IPS DF 6.9 (cell line): Measurements from ENCODE around the gene C11orf65.
A peak's percentile ranks its signal among the peaks of the same experiment; 100 is the strongest.

Experiments
- DNase-seq: peaks from one replicate; pipeline ENCODE4 v3.0.0-alpha.2; 2013; ENCODE audit warnings: low read depth, low spot score
- H3K27ac ChIP-seq: one replicate; pipeline ENCODE4 v1.5.1; 2013; ENCODE audit warnings: low read length, control low read depth
- H3K27me3 ChIP-seq: 2 replicates; pipeline ENCODE4 v1.6.1; 2013; ENCODE audit warnings: mild to moderate bottlenecking, low read length; ENCODE audit not compliant: control insufficient read depth, insufficient read depth
- H3K36me3 ChIP-seq: 2 replicates; pipeline ENCODE4 v1.6.1; 2013; ENCODE audit warnings: low read length; ENCODE audit not compliant: control insufficient read depth, insufficient read depth
- H3K4me1 ChIP-seq: 2 replicates; pipeline ENCODE4 v1.6.1; 2013; ENCODE audit warnings: low read length; ENCODE audit not compliant: control insufficient read depth, insufficient read depth
- H3K4me3 ChIP-seq: 2 replicates; pipeline ENCODE4 v1.5.1; 2013; ENCODE audit warnings: mild to moderate bottlenecking, low read length
- H3K9me3 ChIP-seq: 2 replicates; pipeline ENCODE4 v1.6.1; 2013; ENCODE audit warnings: low read length, inconsistent platforms; ENCODE audit not compliant: control insufficient read depth, insufficient read depth
- WGBS: extraction: QIAGEN DNeasy Blood & Tissue Kit; methylation state at CpG from one replicate; pipeline ENCODE4 v1.1.7; 2013; ENCODE audit warnings: mixed read lengths, missing lambda C conversion rate; ENCODE audit not compliant: insufficient read length, insufficient coverage; 5-methylcytosine and 5-hydroxymethylcytosine counted together

C11orf65 gene

GRCh38 chr11:108467091-108467823 is at the start of gene C11orf65:
C11orf65 (minus strand) TSS chr11:108467529; CDS start chr11:108461559, 5,970 bp downstream.
- H3K27me3 ChIP-seq: no peaks in the 10 kb centered on the region
- H3K4me3 ChIP-seq: peak within 1 kb of the TSS; percentile 64; the same call in 1 of the 2 replicates
- H3K9me3 ChIP-seq: no peaks in the 10 kb centered on the region
- peak; percentile 92 for DNase-seq
- no peak within 1 kb of the TSS for H3K27ac ChIP-seq
- H3K36me3 ChIP-seq: no peaks in the 10 kb centered on the region
- no peaks in the 10 kb centered on the region for H3K4me1 ChIP-seq
- WGBS: no CpG with 5 or more reads among the region's 35 CpGs

GRCh38 chr11:108516125-108516524 is 48.8 kb upstream of the C11orf65 start:
- Histone ChIP-seq H3K27me3 (no peaks in the 10 kb centered on the region), H3K9me3 (no peaks in the 10 kb centered on the region), H3K4me1 (no peaks in the 10 kb centered on the region), H3K27ac (no peak overlapping the region), H3K36me3 (peaks cover 5% of the 10 kb centered on the region; the same call in 1 of the 2 replicates), H3K4me3 (no peak overlapping the region)
- no CpG with 5 or more reads among the region's 4 CpGs for whole genome bisulfite sequencing
- DNase-seq: no peak

GRCh38 chr11:108512708-108513107 is 45.4 kb upstream of the C11orf65 start:
- no CpG with 5 or more reads among the region's 2 CpGs for WGBS
- no peaks in the 10 kb centered on the region for H3K27me3 ChIP-seq
- H3K4me3 ChIP-seq: no peak overlapping the region
- peaks cover 5% of the 10 kb centered on the region; the same call in 1 of the 2 replicates for H3K36me3 ChIP-seq
- no peaks in the 10 kb centered on the region for H3K9me3 ChIP-seq
- DNase-seq: no peak
- H3K27ac ChIP-seq: no peak overlapping the region
- H3K4me1 ChIP-seq: no peaks in the 10 kb centered on the region

- Histone ChIP-seq H3K36me3 (peaks cover 5% of the 10 kb centered on the region; the same call in 1 of the 2 replicates), H3K27ac (no peak overlapping the region), H3K4me1 (no peaks in the 10 kb centered on the region), H3K9me3 (no peaks in the 10 kb centered on the region), H3K27me3 (no peaks in the 10 kb centered on the region), H3K4me3 (no peak overlapping the region)
- no CpG with 5 or more reads among the region's 2 CpGs for WGBS
- no peak for DNase-seq
Observed at GRCh38 chr11:108511851-108512474, 44.6 kb upstream of the C11orf65 start.

GRCh38 chr11:108508653-108509593 is 41.6 kb upstream of the C11orf65 start:
- H3K4me3 ChIP-seq: no peak overlapping the region
- H3K27ac ChIP-seq: no peak overlapping the region
- WGBS: no CpG with 5 or more reads among the region's 3 CpGs
- DNase-seq: no peak
- no peaks in the 10 kb centered on the region for H3K27me3 ChIP-seq
- no peaks in the 10 kb centered on the region for H3K4me1 ChIP-seq
- H3K36me3 ChIP-seq: peaks cover 3% of the 10 kb centered on the region; the same call in 1 of the 2 replicates
- no peaks in the 10 kb centered on the region for H3K9me3 ChIP-seq

GRCh38 chr11:108501396-108501795 is 34.1 kb upstream of the C11orf65 start:
- WGBS: no CpG with 5 or more reads among the region's 5 CpGs
- no peak overlapping the region for H3K27ac ChIP-seq
- H3K9me3 ChIP-seq: no peaks in the 10 kb centered on the region
- no peaks in the 10 kb centered on the region; the same call in 1 of the 2 replicates for H3K4me1 ChIP-seq
- H3K4me3 ChIP-seq: no peak overlapping the region
- DNase-seq: no peak
- no peaks in the 10 kb centered on the region for H3K27me3 ChIP-seq
- H3K36me3 ChIP-seq: no peaks in the 10 kb centered on the region

GRCh38 chr11:108500721-108501120 is 33.4 kb upstream of the C11orf65 start:
- DNase-seq: no peak
- Histone ChIP-seq H3K27ac (no peak overlapping the region), H3K27me3 (no peaks in the 10 kb centered on the region), H3K4me3 (no peak overlapping the region), H3K4me1 (no peaks in the 10 kb centered on the region; the same call in 1 of the 2 replicates), H3K9me3 (no peaks in the 10 kb centered on the region), H3K36me3 (no peaks in the 10 kb centered on the region)
- WGBS: no CpG with 5 or more reads among the region's 2 CpGs

- DNase-seq: no peak
- Histone ChIP-seq H3K4me1 (no peaks in the 10 kb centered on the region; the same call in 1 of the 2 replicates), H3K27ac (no peak overlapping the region), H3K27me3 (no peaks in the 10 kb centered on the region), H3K9me3 (no peaks in the 10 kb centered on the region), H3K36me3 (no peaks in the 10 kb centered on the region), H3K4me3 (no peak overlapping the region)
- WGBS: no CpG with 5 or more reads among the region's 4 CpGs
Observed at GRCh38 chr11:108500169-108500568, 32.8 kb upstream of the C11orf65 start.

- Histone ChIP-seq H3K9me3 (no peaks in the 10 kb centered on the region), H3K27me3 (no peaks in the 10 kb centered on the region), H3K4me3 (peak overlapping the region; percentile 59; the same call in 1 of the 2 replicates), H3K36me3 (no peaks in the 10 kb centered on the region), H3K27ac (no peak overlapping the region), H3K4me1 (no peaks in the 10 kb centered on the region; the same call in 1 of the 2 replicates)
- no peak for DNase-seq
- no CpG with 5 or more reads among the region's 29 CpGs for WGBS
Observed at GRCh38 chr11:108498816-108499408, 31.6 kb upstream of the C11orf65 start.
